Fibroblast of gingiva (primary cell): Measurements from ENCODE around the gene XRN2.
A peak's percentile ranks its signal among the peaks of the same experiment; 100 is the strongest.

Experiments
- DNase-seq: peaks from one replicate; pipeline ENCODE4 v3.0.0-alpha.2; 2011; ENCODE audit warnings: low read depth

Gene XRN2

GRCh38 chr20:21301940-21302663 is 1.0 kb upstream of the XRN2 start:
- DNase-seq: no peak

GRCh38 chr20:21302664-21303060 is 469 bp upstream of the XRN2 start:
- DNase-seq: no peak

- no peak for DNase-seq
These were observed 898 bp downstream of the XRN2 start for GRCh38 chr20:21303872-21304586.

GRCh38 chr20:21308340-21308739 is 5.2 kb downstream of the XRN2 start:
- DNase-seq: no peak

- DNase-seq: no peak
These were observed 6.7 kb downstream of the XRN2 start for GRCh38 chr20:21309678-21310467.

- DNase-seq: no peak
These were observed 9.8 kb downstream of the XRN2 start for GRCh38 chr20:21312813-21313474.

GRCh38 chr20:21315138-21315537 is 12.0 kb downstream of the XRN2 start:
- DNase-seq: peak; percentile 60

- DNase-seq: no peak
These were observed 19.1 kb downstream of the XRN2 start for GRCh38 chr20:21322083-21322710.

GRCh38 chr20:21322921-21323331 is 19.8 kb downstream of the XRN2 start:
- DNase-seq: peak; percentile 4

- DNase-seq: peak; percentile 57
These were observed 20.5 kb downstream of the XRN2 start for GRCh38 chr20:21323640-21324039.

- no peak for DNase-seq
These were observed 21.0 kb downstream of the XRN2 start for GRCh38 chr20:21324126-21324525.

- no peak for DNase-seq
These were observed 22.2 kb downstream of the XRN2 start for GRCh38 chr20:21325296-21325695.

GRCh38 chr20:21326700-21327099 is 23.6 kb downstream of the XRN2 start:
- no peak for DNase-seq

- DNase-seq: no peak
These were observed 33.5 kb downstream of the XRN2 start for GRCh38 chr20:21336455-21337151.

GRCh38 chr20:21338291-21338690 is 35.2 kb downstream of the XRN2 start:
- DNase-seq: no peak

GRCh38 chr20:21339499-21339898 is 36.4 kb downstream of the XRN2 start:
- no peak for DNase-seq

- DNase-seq: no peak
These were observed 38.0 kb downstream of the XRN2 start for GRCh38 chr20:21340991-21341697.

- no peak for DNase-seq
These were observed 39.7 kb downstream of the XRN2 start for GRCh38 chr20:21342656-21343345.

- DNase-seq: no peak
These were observed 41.2 kb downstream of the XRN2 start for GRCh38 chr20:21344206-21344900.
